ENCODE data around the gene CHGA. TPM values are rescaled to one million over a fixed set of nuclear protein-coding genes. Genes with fewer than 3 reads are reported as not detected.

CHGA gene
- total and polyA plus RNA-seq, 2 donors (not counting 1 experiment from before 2014, with no cell fraction given) = not detected

DNA sequence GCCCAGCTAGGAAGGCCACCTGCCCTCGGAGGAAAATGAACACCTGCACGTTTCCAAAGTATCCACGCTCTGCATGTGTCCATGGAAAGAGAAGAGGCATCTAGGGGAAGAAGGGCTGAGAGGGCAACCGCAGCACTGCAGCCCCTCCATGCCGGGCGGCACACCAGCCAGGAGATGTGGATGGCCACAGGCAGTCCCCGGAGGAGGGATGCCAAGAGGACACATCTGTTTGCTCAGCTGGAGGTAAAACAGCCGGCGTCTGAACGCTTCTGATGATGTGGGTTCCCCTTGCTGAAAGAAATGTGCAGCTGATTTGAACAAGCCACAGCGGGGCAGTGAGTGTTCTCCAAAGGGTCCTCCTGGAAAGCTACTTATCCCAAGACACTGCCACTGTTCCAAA, 34.0 kb downstream of the CHGA start:
- Histone ChIP-seq H3K9ac (ENCODE audit: low read length) (no peak overlapping the region), H3K79me2 (ENCODE audit: control insufficient read depth, insufficient read depth, low read length) (no peaks in the 10 kb centered on the region), H3K27me3 (replicated peaks in 1 of 4; ENCODE audit: control extremely low read depth in 1 of 4, control insufficient read depth in 3 of 4, insufficient read depth in 4 of 4, low read length in 3 of 4) (no peaks in the 10 kb centered on the region), H3K27ac (ENCODE audit: low read length in 2 of 2) (no peak overlapping the region), H3K4me3 (ENCODE audit: control extremely low read depth in 1 of 5, extremely low read depth in 1 of 5, insufficient read depth in 1 of 5, low read depth in 2 of 5, low read length in 4 of 5) (no peak overlapping the region), H2AFZ (ENCODE audit: insufficient read depth, low read depth, low read length, poor library complexity, severe bottlenecking) (no peak overlapping the region), H3K4me2 (replicated peaks; ENCODE audit: low read depth, low read length, poor library complexity, severe bottlenecking) (no peak overlapping the region), H3K4me1 (ENCODE audit: control insufficient read depth in 2 of 2, insufficient read depth in 2 of 2, low read length in 2 of 2) (peaks cover 0 to 2% of the 10 kb centered on the region in 2 donors), H3K36me3 (replicated peaks in 1 of 2; ENCODE audit: control extremely low read depth in 1 of 2, control insufficient read depth in 1 of 2, extremely low read depth in 1 of 2, insufficient read depth in 2 of 2, low read length in 1 of 2) (peaks cover 0 to 27% of the 10 kb centered on the region in 2 experiments), H4K20me1 (ENCODE audit: control insufficient read depth, insufficient read depth, low read length, poor library complexity, severe bottlenecking) (no peaks in the 10 kb centered on the region), H3K9me3 (ENCODE audit: control extremely low read depth in 1 of 3, control insufficient read depth in 2 of 3, insufficient read depth in 1 of 3, low read length in 2 of 3) (no peaks in the 10 kb centered on the region)
- ATAC-seq (ENCODE audit: low read depth) (no peak), DNase-seq (no peak)
- Mint-ChIP-seq H3K4me1 (peaks cover 2% of the 10 kb centered on the region), H3K4me3 (no peak overlapping the region), H3K27ac (no peak overlapping the region), H3K27me3 (no peaks in the 10 kb centered on the region), H3K9me3 (ENCODE audit: insufficient read depth) (no peaks in the 10 kb centered on the region)
- WGBS (ENCODE audit: insufficient coverage) = 97% methylated on average over 11 of the region's 11 CpGs
- ChIA-PET CTCF (interaction anchor here (1.2 to 7.3 kb wide), 2 partner anchors 156 to 178 kb away, joined by 3 to 139 read pairs; no protein-coding TSS in a partner anchor), POLR2A (no interaction called here)
- intact Hi-C loops (cut with micrococcal nuclease) = loop anchor here (10.0 kb wide), 1 partner anchor 1178 kb away; no protein-coding TSS in a partner anchor
- TF ChIP-seq EZH2 (IDR thresholded peaks at IDR 0.05; ENCODE audit: borderline replicate concordance, insufficient read depth, low read depth, low read length, poor library complexity, severe bottlenecking) = no peak
- TF ChIP-seq, protein P1, sequence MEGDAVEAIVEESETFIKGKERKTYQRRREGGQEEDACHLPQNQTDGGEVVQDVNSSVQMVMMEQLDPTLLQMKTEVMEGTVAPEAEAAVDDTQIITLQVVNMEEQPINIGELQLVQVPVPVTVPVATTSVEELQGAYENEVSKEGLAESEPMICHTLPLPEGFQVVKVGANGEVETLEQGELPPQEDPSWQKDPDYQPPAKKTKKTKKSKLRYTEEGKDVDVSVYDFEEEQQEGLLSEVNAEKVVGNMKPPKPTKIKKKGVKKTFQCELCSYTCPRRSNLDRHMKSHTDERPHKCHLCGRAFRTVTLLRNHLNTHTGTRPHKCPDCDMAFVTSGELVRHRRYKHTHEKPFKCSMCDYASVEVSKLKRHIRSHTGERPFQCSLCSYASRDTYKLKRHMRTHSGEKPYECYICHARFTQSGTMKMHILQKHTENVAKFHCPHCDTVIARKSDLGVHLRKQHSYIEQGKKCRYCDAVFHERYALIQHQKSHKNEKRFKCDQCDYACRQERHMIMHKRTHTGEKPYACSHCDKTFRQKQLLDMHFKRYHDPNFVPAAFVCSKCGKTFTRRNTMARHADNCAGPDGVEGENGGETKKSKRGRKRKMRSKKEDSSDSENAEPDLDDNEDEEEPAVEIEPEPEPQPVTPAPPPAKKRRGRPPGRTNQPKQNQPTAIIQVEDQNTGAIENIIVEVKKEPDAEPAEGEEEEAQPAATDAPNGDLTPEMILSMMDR (IDR thresholded peaks at IDR 0.05) = no peak

DNA sequence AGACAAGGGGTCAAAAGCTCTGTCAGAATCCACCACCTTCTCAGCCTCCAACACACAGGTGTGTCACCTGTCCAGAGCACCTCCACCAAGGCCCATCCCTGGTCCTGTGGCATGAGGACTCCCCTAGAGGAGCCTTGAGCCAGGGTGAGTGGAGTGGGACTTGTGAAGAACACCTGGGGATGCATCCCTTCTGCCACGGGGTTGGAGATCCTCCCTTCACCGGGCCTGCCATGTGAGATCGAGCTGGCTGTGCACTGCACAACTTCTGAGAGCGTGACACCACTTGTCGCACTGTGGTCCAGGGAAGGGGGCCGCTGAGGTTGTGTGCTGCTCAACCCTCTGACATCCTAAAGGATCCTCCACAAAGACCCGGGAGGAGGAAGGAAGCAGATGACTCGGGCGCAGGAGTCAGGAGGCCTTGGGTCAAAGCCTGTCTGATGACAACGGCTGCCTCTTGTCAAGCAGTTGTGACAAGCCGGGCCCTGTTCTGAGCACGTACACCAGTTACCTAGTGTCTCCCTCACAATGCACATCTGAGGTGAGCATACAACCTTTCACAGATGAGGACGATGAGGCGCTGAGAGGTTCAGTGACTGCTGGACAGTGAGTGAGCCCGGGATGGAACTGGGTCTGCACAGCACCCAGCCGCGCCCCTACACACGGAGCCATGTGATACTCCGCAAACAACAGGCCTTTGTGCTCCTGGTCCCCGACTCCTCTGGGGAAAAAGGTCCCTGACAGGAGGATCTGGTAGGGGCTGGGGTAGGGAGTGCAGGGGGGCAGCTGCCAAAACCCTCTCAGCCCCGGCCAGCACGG, 35.6 kb downstream of the CHGA start:
- POLR2A ChIA-PET = no interaction called here
- Histone ChIP-seq H3K4me1 (ENCODE audit: control insufficient read depth in 2 of 2, insufficient read depth in 2 of 2, low read length in 2 of 2) (no peaks in the 10 kb centered on the region), H3K9ac (ENCODE audit: low read length) (no peak overlapping the region), H3K27me3 (replicated peaks in 1 of 4; ENCODE audit: control extremely low read depth in 1 of 4, control insufficient read depth in 3 of 4, insufficient read depth in 4 of 4, low read length in 3 of 4) (no peaks in the 10 kb centered on the region), H3K79me2 (ENCODE audit: control insufficient read depth, insufficient read depth, low read length) (no peaks in the 10 kb centered on the region), H3K4me3 (ENCODE audit: control extremely low read depth in 1 of 5, extremely low read depth in 1 of 5, insufficient read depth in 1 of 5, low read depth in 2 of 5, low read length in 4 of 5) (no peak overlapping the region), H3K4me2 (replicated peaks; ENCODE audit: low read depth, low read length, poor library complexity, severe bottlenecking) (no peak overlapping the region), H2AFZ (ENCODE audit: insufficient read depth, low read depth, low read length, poor library complexity, severe bottlenecking) (no peak overlapping the region), H3K27ac (ENCODE audit: low read length in 2 of 2) (no peak overlapping the region), H3K9me3 (ENCODE audit: control extremely low read depth in 1 of 3, control insufficient read depth in 2 of 3, insufficient read depth in 1 of 3, low read length in 2 of 3) (no peaks in the 10 kb centered on the region), H4K20me1 (ENCODE audit: control insufficient read depth, insufficient read depth, low read length, poor library complexity, severe bottlenecking) (no peaks in the 10 kb centered on the region), H3K36me3 (replicated peaks in 1 of 2; ENCODE audit: control extremely low read depth in 1 of 2, control insufficient read depth in 1 of 2, extremely low read depth in 1 of 2, insufficient read depth in 2 of 2, low read length in 1 of 2) (peaks cover 0 to 32% of the 10 kb centered on the region in 2 experiments)
- Mint-ChIP-seq H3K27ac (no peak overlapping the region), H3K27me3 (no peaks in the 10 kb centered on the region), H3K9me3 (ENCODE audit: insufficient read depth) (no peaks in the 10 kb centered on the region), H3K4me1 (no peaks in the 10 kb centered on the region), H3K4me3 (no peak overlapping the region)
- CTCF ChIA-PET = interaction anchor here (1.1 to 7.3 kb wide), 2 partner anchors 176 to 181 kb away, joined by 4 to 139 read pairs; no protein-coding TSS in a partner anchor
- WGBS (ENCODE audit: insufficient coverage) = 97% methylated on average over 21 of the region's 22 CpGs
- DNase-seq (no peak), ATAC-seq (ENCODE audit: low read depth) (no peak)
- TF ChIP-seq, protein P1 (IDR thresholded peaks at IDR 0.05) = no peak
- TF ChIP-seq EZH2 (IDR thresholded peaks at IDR 0.05; ENCODE audit: borderline replicate concordance, insufficient read depth, low read depth, low read length, poor library complexity, severe bottlenecking) = no peak
- intact Hi-C loops (cut with micrococcal nuclease) = loop anchor here (10.0 kb wide), 1 partner anchor 1176 kb away; no protein-coding TSS in a partner anchor

Measured in B cell (primary cell).